Upper lobe of left lung (tissue), 6 donors: ENCODE results near the gene LCP1. TPM values are rescaled to one million over a fixed set of nuclear protein-coding genes. Genes with fewer than 3 reads are reported as not detected.

Experiments used
- ATAC-seq, 2 donors: fragments of 200-7000 bp; cut with Tn5 transposase; one replicate each; pipeline ENCODE4 v1.9.1; 2022; ENCODE audit warnings: mild to moderate bottlenecking in 2 of 2, moderate library complexity in 2 of 2; ENCODE audit not compliant: low FRiP score in 2 of 2
- DNase-seq, 2 donors: peaks; one replicate each; pipeline ENCODE4 v3.0.0-alpha.2; 2019 to 2020
- H3K27ac ChIP-seq, 4 donors: fragments of 200-600 bp; sonication (generic); one replicate each; pipeline ENCODE4 v1.5.1; 2016 to 2019
- H3K27me3 ChIP-seq, 4 donors: fragments of 200-600 bp; sonication (generic); one replicate each; pipeline ENCODE4 v1.5.1; 2017 to 2019
- H3K36me3 ChIP-seq, 4 donors: fragments of 200-600 bp; sonication (generic); one replicate each; pipeline ENCODE4 v1.5.1; 2016 to 2019
- H3K4me1 ChIP-seq, 4 donors: fragments of 200-600 bp; sonication (generic); one replicate each; pipeline ENCODE4 v1.5.1; 2018 to 2019
- H3K4me3 ChIP-seq, 4 donors: fragments of 200-600 bp; sonication (generic); one replicate each; pipeline ENCODE4 v1.5.1; 2017 to 2019; ENCODE audit warnings: mild to moderate bottlenecking in 2 of 4, moderate library complexity in 1 of 4
- H3K9me3 ChIP-seq, 4 donors: fragments of 200-600 bp; sonication (generic); one replicate each; pipeline ENCODE4 v1.5.1; 2018 to 2019
- CTCF ChIP-seq, 6 experiments: fragments of 450-650 bp in 4 of 6; fragments of 200-600 bp in 2 of 6; sonication (generic) in 2 of 6; IDR thresholded peaks; one replicate each; pipeline ENCODE4 v1.5.1; 2016 to 2019; ENCODE audit warnings: antibody characterized with exemption in 6 of 6
- EP300 ChIP-seq, 4 donors: sonication (generic); formaldehyde crosslinking; IDR thresholded peaks; one replicate each; pipeline ENCODE4 v1.5.1; 2017; ENCODE audit warnings: antibody characterized with exemption in 4 of 4, control low read depth in 2 of 4
- POLR2A ChIP-seq, 4 donors: fragments of 450-650 bp; IDR thresholded peaks; one replicate each; pipeline ENCODE4 v1.5.1; 2016 to 2017; ENCODE audit warnings: antibody characterized with exemption in 4 of 4, mild to moderate bottlenecking in 2 of 4
- POLR2AphosphoS5 ChIP-seq, 2 donors: sonication (generic); formaldehyde crosslinking; IDR thresholded peaks; one replicate each; pipeline ENCODE4 v1.5.1; 2017; ENCODE audit warnings: antibody characterized with exemption in 2 of 2
- WGBS, 2 donors: methylation state at CpG; one replicate each; pipeline ENCODE4 v1.1.5; 2017 to 2018; 5-methylcytosine and 5-hydroxymethylcytosine counted together
- total RNA-seq, 6 donors: library from RNA; depleted of rRNA in 4 of 6; stranded (reverse); fragments of >200 nt in 4 of 6; gene quantifications; one replicate each; pipeline versions ENCODE4 v1.1.0 to v1.2.1, GENCODE V29; 2016 to 2021
- donor health status: DM: no; HTN: no; CAD: no; lungs with moderate emphysema.
- donor health status: DM: no; HTN: yes; CAD: no; lungs with severe emphysema.

Gene LCP1
- total RNA-seq, 6 donors from 2014 or later: 72.3 to 331 (median 129) TPM

DNA sequence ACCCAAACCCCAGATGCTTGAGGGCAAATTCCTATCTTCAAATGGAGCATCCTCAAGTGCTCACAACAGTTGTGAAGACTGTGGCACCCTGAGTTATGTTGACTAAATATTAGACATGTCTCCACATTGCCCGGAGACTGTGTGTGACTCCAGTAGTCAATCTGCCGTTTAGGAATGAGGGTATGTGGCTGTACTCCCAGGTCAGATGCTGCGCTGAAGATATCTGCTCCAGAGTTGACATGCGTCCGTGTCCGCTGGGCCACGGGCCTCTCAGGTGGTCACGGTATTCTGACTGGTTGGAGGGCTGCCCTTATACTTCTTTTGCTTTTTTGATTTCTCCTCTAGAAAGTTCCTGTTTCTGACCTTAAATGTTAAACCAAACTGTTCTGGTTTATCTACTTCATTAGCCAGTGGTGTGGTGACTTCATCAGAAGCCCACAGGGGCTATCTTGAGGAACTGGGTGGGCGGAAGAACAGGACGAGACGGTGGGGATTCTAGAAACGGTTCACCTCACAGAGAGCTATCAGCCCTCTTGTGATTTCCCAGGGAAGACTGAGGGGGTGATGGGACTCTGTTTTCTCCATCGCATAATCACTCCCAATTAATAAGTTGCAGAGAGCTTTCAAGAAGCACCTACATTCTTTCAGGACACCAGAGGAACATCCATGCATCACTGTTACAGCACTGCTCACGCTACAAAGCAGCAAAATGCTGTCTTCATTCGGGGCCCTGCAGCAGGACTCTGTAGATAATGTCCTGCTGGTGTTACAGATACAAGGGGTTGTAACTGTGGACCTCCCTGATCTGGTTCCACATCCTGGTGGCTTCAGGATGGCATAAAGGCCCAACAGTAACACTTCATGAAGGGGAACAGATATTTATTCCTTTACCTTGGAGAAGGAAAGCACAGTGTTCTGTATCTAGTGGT, 1.3 kb upstream of the LCP1 start:
- 73 to 81% methylated on average over 15 of the region's 15 CpGs for WGBS, 2 donors
- no peaks in the 10 kb centered on the region for H3K36me3 ChIP-seq
- TF ChIP-seq POLR2A (IDR thresholded peaks at IDR 0.05) (no peak), EP300 (IDR thresholded peaks at IDR 0.05) (no peak)
- H3K27me3 ChIP-seq: no peaks in the 10 kb centered on the region
- no peak overlapping the region for H3K4me3 ChIP-seq
- ATAC-seq (no peak), DNase-seq (no peak)
- H3K4me1 ChIP-seq: peaks cover 0 to 14% (median 6%) of the 10 kb centered on the region in 4 donors
- peak overlapping the region in 3 of 4 donors; percentile 44 to 84 (median 47) for H3K27ac ChIP-seq
- no peaks in the 10 kb centered on the region for H3K9me3 ChIP-seq

DNA sequence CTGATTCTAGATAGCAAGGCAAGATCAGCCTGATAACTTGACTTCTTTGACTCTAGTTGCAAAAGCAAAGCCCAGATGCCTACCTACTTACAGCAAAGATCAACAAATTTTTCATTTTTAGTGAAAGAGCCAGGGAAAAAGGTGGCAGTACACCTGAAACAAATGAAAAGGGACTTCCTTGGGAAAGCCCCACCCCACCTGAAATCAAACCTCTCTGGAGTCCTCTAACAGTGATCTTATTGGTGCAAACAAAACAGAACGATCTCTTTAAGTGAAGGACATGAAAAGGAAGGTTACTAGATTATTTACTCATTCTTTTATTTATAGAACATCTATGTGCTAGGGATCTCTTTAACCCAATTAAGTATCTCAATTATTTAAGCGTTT, 507 bp upstream of the LCP1 start:
- ATAC-seq (no peak), DNase-seq (no peak)
- peak overlapping the region; percentile 26 to 84 (median 46) for H3K27ac ChIP-seq
- 40 to 57% methylated on average over 2 of the region's 2 CpGs for WGBS, 2 donors
- no peaks in the 10 kb centered on the region for H3K36me3 ChIP-seq
- H3K27me3 ChIP-seq: no peaks in the 10 kb centered on the region
- no peak for TF ChIP-seq CTCF (IDR thresholded peaks at IDR 0.05)
- TF ChIP-seq POLR2A (IDR thresholded peaks at IDR 0.05): no peak
- no peak for TF ChIP-seq POLR2AphosphoS5 (IDR thresholded peaks at IDR 0.05)
- no peak for TF ChIP-seq EP300 (IDR thresholded peaks at IDR 0.05)
- H3K9me3 ChIP-seq: no peaks in the 10 kb centered on the region
- peak overlapping the region in 1 of 4 donors; percentile 46 for H3K4me3 ChIP-seq
- H3K4me1 ChIP-seq: peaks cover 0 to 14% (median 6%) of the 10 kb centered on the region in 4 donors

DNA sequence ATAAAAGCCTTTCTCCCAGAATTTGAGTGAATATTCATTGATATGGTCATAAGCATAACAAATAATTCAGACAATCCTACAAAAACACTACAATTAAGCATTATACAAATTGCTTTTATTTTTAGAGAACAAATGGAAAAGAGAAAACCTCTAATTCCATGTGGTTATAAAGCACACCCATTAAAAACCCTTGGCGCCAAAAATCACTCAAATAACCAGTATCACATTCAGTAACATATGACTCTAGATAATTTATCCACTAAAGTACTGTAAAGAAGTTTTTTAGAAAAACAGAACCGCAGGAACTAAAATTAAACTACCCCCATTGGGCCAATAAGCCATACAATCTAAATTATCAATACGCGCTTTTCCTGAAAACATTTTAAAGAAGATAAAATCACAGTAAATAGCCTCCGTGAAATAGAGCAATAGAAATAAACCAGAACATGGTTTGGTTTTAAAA, 569 bp downstream of the LCP1 start:
- TF ChIP-seq CTCF (IDR thresholded peaks at IDR 0.05): no peak
- no peak for TF ChIP-seq POLR2AphosphoS5 (IDR thresholded peaks at IDR 0.05)
- TF ChIP-seq EP300 (IDR thresholded peaks at IDR 0.05): no peak
- 58 to 71% methylated on average over 5 of the region's 5 CpGs for WGBS, 2 donors
- no peak for ATAC-seq
- H3K4me3 ChIP-seq: peak overlapping the region in 3 of 4 donors; percentile 34 to 46 (median 44)
- H3K27ac ChIP-seq: peak overlapping the region; percentile 66 to 84 (median 77)
- H3K9me3 ChIP-seq: no peaks in the 10 kb centered on the region
- no peaks in the 10 kb centered on the region for H3K36me3 ChIP-seq
- peaks cover 0 to 14% (median 6%) of the 10 kb centered on the region in 4 donors for H3K4me1 ChIP-seq
- H3K27me3 ChIP-seq: no peaks in the 10 kb centered on the region
- no peak for DNase-seq

DNA sequence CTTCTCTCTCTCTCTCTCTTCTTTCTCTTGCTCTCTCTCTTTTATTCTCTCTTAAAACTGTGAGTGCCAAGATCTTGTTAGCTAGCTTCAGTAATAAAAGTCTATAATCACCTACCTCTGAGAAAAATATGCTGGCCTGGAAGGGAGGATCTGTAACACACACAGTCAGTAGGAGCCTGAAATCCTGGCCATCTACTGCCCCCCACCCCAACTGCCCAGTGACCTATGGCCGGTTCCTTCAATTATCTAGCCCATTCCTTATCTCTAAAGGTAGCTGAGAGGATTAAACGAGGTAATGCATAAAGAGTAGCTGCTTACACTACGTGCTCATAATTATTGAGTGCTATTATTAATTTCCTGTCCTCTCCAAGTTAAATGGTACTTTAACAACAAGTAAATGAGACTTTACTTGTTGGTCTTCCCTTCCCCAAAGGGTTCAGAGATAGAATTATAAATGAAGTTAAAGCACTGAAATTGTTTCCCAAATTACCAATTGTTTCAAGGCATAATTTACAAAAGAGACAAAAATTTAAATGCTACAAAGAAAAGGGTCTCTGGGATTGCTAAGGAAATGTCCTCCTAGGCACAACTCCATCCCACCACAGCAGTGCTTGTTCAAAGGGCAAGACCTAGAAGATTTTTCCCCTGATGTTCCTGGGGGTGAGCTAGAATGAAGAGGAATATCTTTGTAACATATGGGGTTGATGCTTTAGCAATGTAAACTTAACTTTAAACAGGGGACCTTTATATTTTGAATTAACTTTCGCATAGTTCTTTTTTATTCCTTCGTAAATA, 1.8 kb downstream of the LCP1 start:
- Histone ChIP-seq H3K4me3 (peak overlapping the region in 3 of 4 donors; percentile 34 to 46 (median 44)), H3K36me3 (no peaks in the 10 kb centered on the region), H3K9me3 (no peaks in the 10 kb centered on the region), H3K4me1 (peaks cover 0 to 14% (median 6%) of the 10 kb centered on the region in 4 donors), H3K27ac (peak overlapping the region; percentile 52 to 84 (median 77)), H3K27me3 (no peaks in the 10 kb centered on the region)
- TF ChIP-seq EP300 (IDR thresholded peaks at IDR 0.05): no peak
- no peak for TF ChIP-seq CTCF (IDR thresholded peaks at IDR 0.05)
- TF ChIP-seq POLR2AphosphoS5 (IDR thresholded peaks at IDR 0.05): no peak
- no peak for TF ChIP-seq POLR2A (IDR thresholded peaks at IDR 0.05)
- ATAC-seq (no peak), DNase-seq (no peak)
- 43 to 45% methylated on average over 5 of the region's 5 CpGs for WGBS, 2 donors

DNA sequence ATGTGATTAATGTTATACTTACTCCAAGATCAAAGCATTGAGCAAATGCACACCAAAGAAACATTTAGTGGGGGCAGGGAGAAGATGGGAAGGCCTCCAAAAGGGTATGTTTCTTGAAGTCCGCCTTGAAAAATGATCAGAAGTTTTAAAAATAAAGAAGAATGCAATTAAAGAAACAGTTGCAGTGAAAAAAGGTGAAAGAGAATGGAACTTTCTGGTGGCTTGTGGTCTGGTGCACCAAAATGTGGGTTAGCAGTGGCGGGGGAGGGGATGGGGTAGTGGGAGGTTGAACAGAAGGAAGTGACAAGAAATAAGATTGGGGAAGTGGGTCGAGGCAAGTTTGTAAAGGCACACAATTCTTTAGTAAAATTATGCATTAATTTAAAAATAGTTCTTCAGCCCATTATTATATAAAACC, 2.5 kb downstream of the LCP1 start:
- no peak for ATAC-seq
- no peaks in the 10 kb centered on the region for H3K36me3 ChIP-seq
- peaks cover 0 to 14% (median 5%) of the 10 kb centered on the region in 4 donors for H3K4me1 ChIP-seq
- TF ChIP-seq POLR2A (IDR thresholded peaks at IDR 0.05): no peak
- TF ChIP-seq POLR2AphosphoS5 (IDR thresholded peaks at IDR 0.05): peak in 1 of 2 donors; percentile 39
- DNase-seq: peak in 1 of 2 donors; percentile 68
- no peaks in the 10 kb centered on the region for H3K27me3 ChIP-seq
- WGBS, 2 donors: 53 to 57% methylated on average over 3 of the region's 3 CpGs
- H3K4me3 ChIP-seq: peak overlapping the region in 3 of 4 donors; percentile 34 to 46 (median 44)
- H3K27ac ChIP-seq: peak overlapping the region; percentile 52 to 84 (median 77)
- no peaks in the 10 kb centered on the region for H3K9me3 ChIP-seq
